Hepatocyte (in vitro differentiated cells): ENCODE data around the gene MINDY3. TPM values are rescaled to one million over a fixed set of nuclear protein-coding genes. Genes with fewer than 3 reads are reported as not detected.

Experiments used
- DNase-seq: peaks from one replicate; pipeline ENCODE4 v3.0.0-alpha.2; 2016; ENCODE audit warnings: low spot score
- H2AFZ ChIP-seq: fragments of 200-600 bp; sonication (generic); 2 replicates; pipeline ENCODE4 v1.6.0; 2016; ENCODE audit warnings: antibody characterized with exemption, mild to moderate bottlenecking
- H3K27ac ChIP-seq: fragments of 200-600 bp; sonication (generic); 2 replicates; pipeline ENCODE4 v1.5.1; 2016; ENCODE audit warnings: mild to moderate bottlenecking
- H3K27me3 ChIP-seq: fragments of 200-600 bp; sonication (generic); 2 replicates; pipeline ENCODE4 v1.6.1; 2016
- H3K36me3 ChIP-seq: fragments of 200-600 bp; sonication (generic); replicated peaks from 2 replicates; pipeline ENCODE4 v1.5.1; 2016; ENCODE audit warnings: low read depth; ENCODE audit not compliant: insufficient read depth
- H3K4me1 ChIP-seq: fragments of 200-600 bp; sonication (generic); 2 replicates; pipeline ENCODE4 v1.5.1; 2016; ENCODE audit warnings: mild to moderate bottlenecking, moderate library complexity; ENCODE audit not compliant: insufficient read depth
- H3K4me2 ChIP-seq: fragments of 200-600 bp; sonication (generic); 2 replicates; pipeline ENCODE4 v1.6.0; 2016
- H3K4me3 ChIP-seq: fragments of 200-600 bp; sonication (generic); 2 replicates; pipeline ENCODE4 v1.5.1; 2016; ENCODE audit warnings: mild to moderate bottlenecking
- H3K79me2 ChIP-seq: fragments of 200-600 bp; sonication (generic); 2 replicates; pipeline ENCODE4 v1.6.0; 2017; ENCODE audit warnings: mild to moderate bottlenecking
- H3K9me2 ChIP-seq: fragments of 200-600 bp; sonication (generic); replicated peaks from 2 replicates; pipeline ENCODE4 v1.6.0; 2017; ENCODE audit warnings: mild to moderate bottlenecking; ENCODE audit not compliant: insufficient read depth
- H3K9me3 ChIP-seq: fragments of 200-600 bp; sonication (generic); 2 replicates; pipeline ENCODE4 v1.5.1; 2016; ENCODE audit warnings: low read depth, mild to moderate bottlenecking
- H4K20me1 ChIP-seq: fragments of 200-600 bp; sonication (generic); 2 replicates; pipeline ENCODE4 v1.6.0; 2016; ENCODE audit warnings: mild to moderate bottlenecking; ENCODE audit not compliant: insufficient read depth, poor library complexity, severe bottlenecking
- EZH2 ChIP-seq: fragments of 200-600 bp; sonication (generic); IDR thresholded peaks from 2 replicates; pipeline ENCODE4 v1.6.1; 2016; ENCODE audit warnings: antibody characterized with exemption, mild to moderate bottlenecking, borderline replicate concordance
- EZH2phosphoT487 ChIP-seq: fragments of 200-600 bp; sonication (generic); IDR thresholded peaks from one replicate; pipeline ENCODE4 v1.6.1; 2018; ENCODE audit warnings: antibody characterized with exemption, mild to moderate bottlenecking, low read depth, moderate library complexity; ENCODE audit not compliant: unreplicated experiment, severe bottlenecking
- WGBS: methylation state at CpG from one replicate; pipeline ENCODE4 v1.1.6; 2016; ENCODE audit warnings: low lambda C conversion rate; ENCODE audit errors: missing lambda C conversion rate; 5-methylcytosine and 5-hydroxymethylcytosine counted together
- polyA plus RNA-seq: library from polyadenylated mRNA; unstranded; fragments of >200 nt; fragmentation: Nextera tagmentation; extraction: Ambion mirVana; gene quantifications from 2 replicates; pipeline ENCODE4 v1.2.1, GENCODE V29; 2016
- total RNA-seq: library from RNA; depleted of rRNA; stranded (reverse); fragments of >200 nt; gene quantifications from 2 replicates; pipeline ENCODE4 v1.2.3, GENCODE V29; 2014
- TF ChIP-seq, protein P1 (sequence below): fragments of 200-600 bp; sonication (generic); IDR thresholded peaks from 2 replicates; pipeline ENCODE4 v1.5.1; 2016; ENCODE audit warnings: antibody characterized with exemption, mild to moderate bottlenecking; ENCODE audit not compliant: poor library complexity

Gene MINDY3
- total and polyA plus RNA-seq, 2 experiments from 2014 or later: 16.5 to 37.6 TPM

DNA sequence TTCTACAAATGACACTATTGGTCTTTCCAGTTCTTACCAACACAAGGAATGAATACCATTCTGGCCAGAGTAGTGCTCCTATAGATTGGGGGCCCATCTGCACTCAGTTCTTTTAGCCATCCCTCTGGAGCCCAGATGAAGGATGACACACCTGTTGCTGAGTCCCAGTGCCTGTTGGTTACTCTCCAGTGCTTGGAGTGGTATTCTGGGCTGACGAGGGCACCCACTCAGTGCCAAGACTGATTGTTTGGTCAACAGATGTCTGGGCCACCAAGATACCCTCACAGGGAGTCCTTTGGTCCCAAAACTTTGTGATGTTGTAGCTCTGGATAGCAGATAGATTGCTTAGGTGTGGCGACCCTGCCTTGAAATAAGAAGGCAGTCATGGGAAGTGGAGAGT, 116.9 kb downstream of the MINDY3 start:
- Histone ChIP-seq H3K9me3 (no peaks in the 10 kb centered on the region), H3K27ac (no peak overlapping the region), H3K4me3 (no peak overlapping the region), H3K79me2 (no peaks in the 10 kb centered on the region), H4K20me1 (no peaks in the 10 kb centered on the region), H3K36me3 (no peaks in the 10 kb centered on the region), H2AFZ (no peak overlapping the region), H3K4me1 (no peaks in the 10 kb centered on the region), H3K27me3 (no peaks in the 10 kb centered on the region), H3K4me2 (no peak overlapping the region), H3K9me2 (no peaks in the 10 kb centered on the region)
- WGBS: 87% methylated on average over 2 of the region's 2 CpGs
- TF ChIP-seq EZH2 (no peak), EZH2phosphoT487 (no peak)
- TF ChIP-seq, protein P1, sequence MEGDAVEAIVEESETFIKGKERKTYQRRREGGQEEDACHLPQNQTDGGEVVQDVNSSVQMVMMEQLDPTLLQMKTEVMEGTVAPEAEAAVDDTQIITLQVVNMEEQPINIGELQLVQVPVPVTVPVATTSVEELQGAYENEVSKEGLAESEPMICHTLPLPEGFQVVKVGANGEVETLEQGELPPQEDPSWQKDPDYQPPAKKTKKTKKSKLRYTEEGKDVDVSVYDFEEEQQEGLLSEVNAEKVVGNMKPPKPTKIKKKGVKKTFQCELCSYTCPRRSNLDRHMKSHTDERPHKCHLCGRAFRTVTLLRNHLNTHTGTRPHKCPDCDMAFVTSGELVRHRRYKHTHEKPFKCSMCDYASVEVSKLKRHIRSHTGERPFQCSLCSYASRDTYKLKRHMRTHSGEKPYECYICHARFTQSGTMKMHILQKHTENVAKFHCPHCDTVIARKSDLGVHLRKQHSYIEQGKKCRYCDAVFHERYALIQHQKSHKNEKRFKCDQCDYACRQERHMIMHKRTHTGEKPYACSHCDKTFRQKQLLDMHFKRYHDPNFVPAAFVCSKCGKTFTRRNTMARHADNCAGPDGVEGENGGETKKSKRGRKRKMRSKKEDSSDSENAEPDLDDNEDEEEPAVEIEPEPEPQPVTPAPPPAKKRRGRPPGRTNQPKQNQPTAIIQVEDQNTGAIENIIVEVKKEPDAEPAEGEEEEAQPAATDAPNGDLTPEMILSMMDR: no peak
- no peak for DNase-seq

DNA sequence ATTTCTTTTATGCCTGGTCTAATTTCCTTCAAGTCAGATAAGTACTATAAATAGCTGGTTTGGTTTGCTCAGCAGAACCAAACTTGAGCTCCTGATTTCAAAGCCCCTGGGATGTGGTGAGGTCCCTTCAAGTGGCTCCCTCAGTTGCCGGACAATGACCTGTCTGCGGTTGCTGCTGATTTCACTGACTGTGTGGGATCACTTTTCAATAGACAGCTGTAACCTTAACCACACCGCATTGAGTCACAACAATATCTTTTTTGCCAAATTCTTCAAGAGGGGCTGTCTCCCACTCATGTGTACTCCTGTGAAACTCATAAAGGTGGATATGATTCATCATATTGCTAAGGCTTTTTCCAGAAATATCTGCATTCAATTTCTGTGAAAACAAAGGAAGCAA, 117.5 kb downstream of the MINDY3 start:
- H4K20me1 ChIP-seq: no peaks in the 10 kb centered on the region
- H3K27ac ChIP-seq: no peak overlapping the region
- 94% methylated on average over 3 of the region's 3 CpGs for WGBS
- no peaks in the 10 kb centered on the region for H3K4me1 ChIP-seq
- no peaks in the 10 kb centered on the region for H3K27me3 ChIP-seq
- H3K4me2 ChIP-seq: no peak overlapping the region
- H3K79me2 ChIP-seq: no peaks in the 10 kb centered on the region
- no peak overlapping the region for H2AFZ ChIP-seq
- no peaks in the 10 kb centered on the region for H3K9me3 ChIP-seq
- no peak overlapping the region for H3K4me3 ChIP-seq
- TF ChIP-seq EZH2phosphoT487 (no peak), EZH2 (no peak)
- TF ChIP-seq, protein P1: no peak
- no peak for DNase-seq
- no peaks in the 10 kb centered on the region for H3K36me3 ChIP-seq
- no peaks in the 10 kb centered on the region for H3K9me2 ChIP-seq

DNA sequence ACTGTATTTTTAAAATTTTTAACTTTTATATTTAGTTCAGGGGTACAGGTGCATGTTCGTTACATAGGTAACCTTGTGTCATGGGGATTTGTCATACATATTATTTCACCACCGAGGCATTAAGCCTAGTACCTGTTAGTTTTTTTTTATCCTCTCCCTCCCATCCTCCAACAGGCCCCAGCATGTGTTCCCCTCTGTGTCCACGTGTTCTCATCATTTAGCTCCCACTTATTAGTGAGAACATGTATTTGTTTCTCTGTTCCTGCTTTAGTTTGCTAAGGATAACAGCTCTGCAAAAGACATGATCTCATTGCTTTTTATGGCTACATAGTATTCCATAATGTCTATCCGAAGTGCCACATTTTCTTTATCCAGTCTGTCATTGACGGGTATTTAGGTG, 118.2 kb downstream of the MINDY3 start:
- Histone ChIP-seq H3K9me2 (no peaks in the 10 kb centered on the region), H4K20me1 (no peaks in the 10 kb centered on the region), H3K4me2 (no peak overlapping the region), H3K36me3 (no peaks in the 10 kb centered on the region), H3K27ac (no peak overlapping the region), H3K4me1 (no peaks in the 10 kb centered on the region), H2AFZ (no peak overlapping the region), H3K4me3 (no peak overlapping the region), H3K9me3 (no peaks in the 10 kb centered on the region), H3K27me3 (no peaks in the 10 kb centered on the region), H3K79me2 (no peaks in the 10 kb centered on the region)
- TF ChIP-seq, protein P1: no peak
- TF ChIP-seq EZH2 (no peak), EZH2phosphoT487 (no peak)
- WGBS: 64% methylated on average over 5 of the region's 5 CpGs
- no peak for DNase-seq

DNA sequence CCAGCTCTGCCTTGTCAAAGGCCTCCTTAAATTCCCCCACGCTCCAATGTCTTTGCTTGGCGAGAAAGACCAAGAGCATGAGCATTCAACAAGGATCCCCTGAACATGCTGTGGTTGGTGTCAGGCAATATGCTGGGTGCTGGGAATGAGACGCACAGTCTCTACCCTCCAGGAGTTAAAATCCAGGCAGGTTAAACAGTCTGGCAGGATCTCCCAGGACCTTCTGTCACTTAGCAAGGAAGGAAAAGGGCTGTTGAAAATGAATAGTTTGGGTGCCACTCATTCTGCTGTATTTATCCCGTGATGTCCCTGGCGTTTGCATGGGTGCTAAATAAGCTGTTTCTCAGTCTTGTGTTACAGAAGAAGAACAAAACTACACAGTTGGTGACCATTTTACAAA, 118.7 kb downstream of the MINDY3 start:
- Histone ChIP-seq H3K4me3 (no peak overlapping the region), H4K20me1 (no peaks in the 10 kb centered on the region), H2AFZ (no peak overlapping the region), H3K9me2 (no peaks in the 10 kb centered on the region), H3K36me3 (no peaks in the 10 kb centered on the region), H3K4me1 (no peaks in the 10 kb centered on the region), H3K4me2 (no peak overlapping the region), H3K27ac (no peak overlapping the region), H3K9me3 (no peaks in the 10 kb centered on the region), H3K27me3 (no peaks in the 10 kb centered on the region), H3K79me2 (no peaks in the 10 kb centered on the region)
- WGBS: 93% methylated on average over 5 of the region's 5 CpGs
- no peak for DNase-seq
- TF ChIP-seq EZH2 (no peak), EZH2phosphoT487 (no peak)
- TF ChIP-seq, protein P1: no peak
